ENCODE data around the gene NUP210.
"Not testable (repeated sequence)": the region's sequence is repeated elsewhere in the genome, so short reads cannot be mapped to it uniquely, and the experiment has no call there.

NUP210 gene

GRCh38 chr3:13406190-13406589 lies 13.9 kb downstream of the NUP210 start:
- DNase-seq: no peak

- no peak for DNase-seq
Measured at GRCh38 chr3:13405614-13406013, 14.5 kb downstream of the NUP210 start.

- DNase-seq: no peak
Measured at GRCh38 chr3:13404626-13405452, 15.3 kb downstream of the NUP210 start.

- no peak for DNase-seq
Measured at GRCh38 chr3:13403847-13404246, 16.3 kb downstream of the NUP210 start.

- DNase-seq: no peak
Measured at GRCh38 chr3:13403213-13403819, 16.8 kb downstream of the NUP210 start.

- no peak for DNase-seq
Measured at GRCh38 chr3:13401149-13401548, 19.0 kb downstream of the NUP210 start.

GRCh38 chr3:13400114-13400673 lies 19.9 kb downstream of the NUP210 start:
- DNase-seq: no peak

GRCh38 chr3:13399603-13400002 lies 20.5 kb downstream of the NUP210 start:
- DNase-seq: no peak

- DNase-seq: no peak
Measured at GRCh38 chr3:13397316-13397715, 22.8 kb downstream of the NUP210 start.

GRCh38 chr3:13394363-13394762 lies 25.8 kb downstream of the NUP210 start:
- no peak for DNase-seq

- no peak for DNase-seq
Measured at GRCh38 chr3:13393427-13394360, 26.4 kb downstream of the NUP210 start.

- no peak for DNase-seq
Measured at GRCh38 chr3:13391308-13391707, 28.8 kb downstream of the NUP210 start.

- no peak for DNase-seq
Measured at GRCh38 chr3:13389378-13389777, 30.7 kb downstream of the NUP210 start.

GRCh38 chr3:13388816-13389215 lies 31.3 kb downstream of the NUP210 start:
- no peak for DNase-seq

GRCh38 chr3:13385373-13385965 lies 34.7 kb downstream of the NUP210 start:
- peak; percentile 34 to 63 for DNase-seq

- no peak for DNase-seq
Measured at GRCh38 chr3:13380971-13381370, 39.2 kb downstream of the NUP210 start.

GRCh38 chr3:13379201-13379830 lies 40.8 kb downstream of the NUP210 start:
- DNase-seq: no peak

- DNase-seq: no peak
Measured at GRCh38 chr3:13378155-13378554, 42.0 kb downstream of the NUP210 start.

GRCh38 chr3:13377741-13378140 lies 42.4 kb downstream of the NUP210 start:
- DNase-seq: not testable (repeated sequence)

- DNase-seq: no peak
Measured at GRCh38 chr3:13377021-13377420, 43.1 kb downstream of the NUP210 start.

GRCh38 chr3:13376091-13376490 lies 44.0 kb downstream of the NUP210 start:
- DNase-seq: no peak

GRCh38 chr3:13375464-13375863 lies 44.7 kb downstream of the NUP210 start:
- DNase-seq: no peak

Data from hippocampal formation (tissue), 2 donors.